Mesenteric fat pad (tissue), 1 donor: ENCODE data around the gene TRPV4. TPM values are rescaled to one million over a fixed set of nuclear protein-coding genes. Genes with fewer than 3 reads are reported as not detected.

ENCODE experiments used
- DNase-seq: peaks from one replicate; pipeline ENCODE4 v3.0.0-alpha.2; 2020; ENCODE audit warnings: low spot score
- total RNA-seq: library from RNA; stranded (reverse); fragmentation: NEBNext Ultra II Directional; extraction: Animal tissue kit (Norgen Biotek cat#: 25700); gene quantifications from one replicate; pipeline ENCODE4 v1.2.1, GENCODE V29; 2021
- donor health status: DM: yes; HTN: yes; CAD: no.

Gene TRPV4
- total RNA-seq, 1 donor from 2014 or later, result 3.5 TPM

DNA sequence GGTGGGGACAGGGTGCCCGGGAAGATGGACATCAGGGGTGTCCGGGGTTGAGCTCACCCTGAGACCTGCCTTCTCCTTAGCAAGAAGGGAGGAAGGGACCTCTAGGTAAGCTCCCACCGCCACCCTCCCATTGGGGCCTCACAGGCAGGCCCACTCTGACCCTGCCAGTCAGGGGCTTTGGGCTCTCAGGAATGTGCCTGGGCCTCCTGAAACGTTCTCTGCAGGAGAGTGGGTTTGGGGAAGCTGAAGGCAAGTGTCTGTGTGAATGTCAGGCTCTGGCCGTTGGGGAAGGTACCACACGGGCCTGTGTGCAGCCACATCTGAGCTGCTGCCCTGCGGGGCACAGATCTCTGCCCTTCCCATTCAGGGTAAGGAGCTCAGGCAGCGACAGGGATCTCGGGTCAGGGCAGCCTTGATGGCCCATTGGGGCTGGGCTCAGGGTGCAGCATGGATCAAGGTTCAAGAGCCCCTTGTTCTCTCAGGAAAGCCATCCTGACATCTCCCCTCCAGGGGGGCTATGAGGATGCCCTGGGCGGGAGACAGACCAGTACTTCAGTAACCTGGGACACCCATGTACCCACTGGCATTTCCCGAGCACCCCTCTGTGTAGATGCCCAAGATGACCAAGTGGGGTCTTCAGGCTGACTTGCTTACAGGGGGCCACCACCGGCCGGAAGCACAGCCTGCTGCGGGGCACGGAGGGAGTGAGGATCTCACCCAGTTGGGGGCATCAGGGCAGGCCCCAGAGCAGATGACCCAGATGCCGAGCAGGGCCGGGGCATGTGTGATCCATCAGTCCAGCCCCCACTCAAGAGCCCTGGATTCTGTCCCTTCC is 89.9 kb downstream of the TRPV4 start:
- DNase-seq, result peak; percentile 87

DNA sequence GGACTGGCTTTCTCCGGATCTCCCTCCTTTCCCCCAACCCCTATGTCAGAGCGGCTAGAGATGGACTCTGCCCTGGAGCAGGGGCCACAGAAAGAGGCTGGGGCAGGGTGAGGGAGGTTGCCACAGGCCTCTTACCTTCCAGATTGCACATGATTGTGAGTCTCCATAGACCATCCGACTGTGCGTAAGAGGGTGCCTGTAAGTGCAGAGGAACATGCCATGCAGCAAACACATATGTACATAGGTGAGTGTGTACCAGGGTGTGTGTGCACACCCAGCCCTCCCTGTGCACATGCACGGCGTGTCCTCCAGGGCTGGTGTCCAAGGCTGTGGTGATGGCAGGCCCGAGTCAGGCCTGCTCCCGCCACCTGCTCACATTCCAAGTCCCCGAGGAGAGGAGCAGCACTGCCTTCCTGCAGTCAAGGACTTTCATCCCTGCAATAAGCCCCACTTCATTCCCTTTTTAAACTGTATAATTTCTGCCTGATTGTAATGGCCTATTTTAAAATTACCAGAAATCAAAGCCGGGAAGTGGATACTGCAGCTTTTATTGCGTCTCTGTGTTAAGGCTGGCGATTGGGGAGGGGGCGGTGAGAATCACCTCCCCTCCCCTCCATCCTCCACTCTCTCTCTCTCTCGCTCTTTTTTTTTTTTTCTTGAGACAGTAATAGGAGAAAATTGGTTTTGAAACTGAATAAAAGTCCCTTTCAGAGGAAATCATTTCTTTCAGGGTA is 91.1 kb downstream of the TRPV4 start:
- DNase-seq, result peak; percentile 62

DNA sequence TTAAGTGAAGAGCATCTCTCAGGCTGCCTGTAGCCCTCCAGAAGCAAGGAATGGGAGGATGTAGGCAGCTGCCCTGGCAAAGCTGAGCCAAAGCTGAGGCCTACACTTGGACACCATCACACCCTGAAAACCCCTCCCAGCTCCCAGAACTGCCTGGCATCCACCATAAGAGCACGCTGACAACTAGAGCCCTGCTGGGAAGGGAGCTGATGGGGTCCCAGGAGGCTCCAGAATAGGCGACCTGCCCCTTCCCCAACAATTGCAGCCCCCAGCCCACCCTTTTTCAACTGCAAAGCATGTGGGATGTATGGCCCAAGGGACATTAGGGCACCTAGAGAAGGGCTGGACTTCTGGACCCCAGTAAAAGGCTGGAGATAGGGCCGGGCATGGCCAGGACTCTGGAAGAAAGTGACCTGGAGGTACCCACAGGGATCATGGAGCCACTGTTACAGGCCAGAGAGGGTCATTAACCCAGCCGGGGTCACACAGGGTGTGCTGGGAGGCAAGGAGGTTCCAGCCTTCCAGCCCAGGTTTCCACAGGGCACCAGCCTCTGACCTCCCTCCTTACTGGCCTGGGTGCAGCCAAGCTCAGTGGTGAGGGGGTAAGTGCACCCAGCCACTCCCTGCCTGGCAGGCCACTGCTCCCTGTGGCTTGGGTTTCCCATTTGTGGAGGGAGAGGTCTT is 91.8 kb downstream of the TRPV4 start:
- DNase-seq, result peak; percentile 33

DNA sequence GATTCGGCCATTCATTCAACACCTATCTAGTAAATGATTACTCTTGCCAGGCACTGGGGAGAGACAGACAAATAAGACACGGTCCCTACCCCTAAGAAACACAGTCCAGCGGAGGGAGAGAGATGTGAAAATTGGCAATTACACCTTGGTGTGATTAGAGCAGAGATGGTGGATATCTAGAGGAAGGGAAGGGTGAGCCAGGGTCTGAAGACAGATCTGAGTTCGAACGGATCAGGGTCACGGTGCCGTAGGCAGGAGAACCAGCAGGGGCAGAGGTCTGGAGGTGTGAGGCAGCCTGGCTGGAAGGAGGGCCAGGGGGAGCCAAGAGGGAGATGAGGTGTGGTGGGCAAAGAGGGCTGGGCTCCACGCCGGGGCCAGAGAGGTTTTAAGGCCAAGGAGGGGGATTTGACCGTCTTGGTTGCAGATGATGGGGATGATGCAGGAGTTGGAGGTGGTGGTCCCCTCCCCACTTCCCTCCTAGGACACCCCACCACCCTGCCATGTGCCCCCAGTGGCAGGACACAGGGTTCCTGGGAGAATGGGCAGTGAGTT is 92.4 kb downstream of the TRPV4 start:
- peak; percentile 53 for DNase-seq

DNA sequence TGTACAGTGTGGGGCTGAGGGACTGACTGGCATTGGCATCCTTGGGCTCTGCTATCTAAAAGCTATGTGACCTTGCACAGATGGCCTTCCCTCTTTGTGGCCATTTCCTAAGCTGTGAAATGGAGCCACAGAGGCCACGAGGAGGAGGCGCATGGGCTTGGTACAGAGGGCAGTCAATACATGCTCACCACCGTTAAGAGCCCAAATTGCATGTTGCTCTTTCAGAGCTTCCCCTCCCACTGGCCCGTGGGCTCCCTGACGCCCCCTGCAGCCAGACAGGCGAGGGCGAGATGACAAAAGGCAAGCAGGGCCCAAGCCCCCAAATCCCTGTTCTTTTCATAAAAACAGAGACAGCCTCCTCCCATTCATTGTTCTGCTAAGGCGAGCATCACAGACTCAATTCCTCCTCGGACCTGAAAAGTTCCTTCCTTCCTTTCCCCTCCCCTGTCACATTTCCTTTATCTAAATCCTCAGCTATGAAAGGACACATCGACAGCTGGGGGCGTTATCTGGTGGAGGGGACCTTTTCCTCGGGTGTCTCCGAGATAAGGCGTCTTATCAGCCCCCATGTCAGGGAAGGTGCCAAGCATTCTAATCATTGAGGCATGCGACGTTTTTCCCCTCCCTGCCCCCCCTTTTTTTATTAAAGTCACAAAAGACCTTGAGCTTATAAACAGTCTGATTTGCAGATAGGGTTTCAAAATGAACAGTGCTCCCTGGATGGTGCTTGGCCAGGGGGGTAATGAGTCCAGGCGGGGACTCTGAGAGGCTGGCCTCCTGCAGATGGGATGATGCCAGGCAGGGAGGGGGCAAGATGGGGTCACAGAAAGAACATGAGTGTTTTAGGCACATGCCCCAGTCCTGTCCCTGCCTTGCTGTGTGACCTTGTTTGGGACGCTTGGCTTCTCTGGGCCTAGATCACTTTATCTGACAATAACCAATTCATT is 93.2 kb downstream of the TRPV4 start:
- peak; percentile 49 for DNase-seq

DNA sequence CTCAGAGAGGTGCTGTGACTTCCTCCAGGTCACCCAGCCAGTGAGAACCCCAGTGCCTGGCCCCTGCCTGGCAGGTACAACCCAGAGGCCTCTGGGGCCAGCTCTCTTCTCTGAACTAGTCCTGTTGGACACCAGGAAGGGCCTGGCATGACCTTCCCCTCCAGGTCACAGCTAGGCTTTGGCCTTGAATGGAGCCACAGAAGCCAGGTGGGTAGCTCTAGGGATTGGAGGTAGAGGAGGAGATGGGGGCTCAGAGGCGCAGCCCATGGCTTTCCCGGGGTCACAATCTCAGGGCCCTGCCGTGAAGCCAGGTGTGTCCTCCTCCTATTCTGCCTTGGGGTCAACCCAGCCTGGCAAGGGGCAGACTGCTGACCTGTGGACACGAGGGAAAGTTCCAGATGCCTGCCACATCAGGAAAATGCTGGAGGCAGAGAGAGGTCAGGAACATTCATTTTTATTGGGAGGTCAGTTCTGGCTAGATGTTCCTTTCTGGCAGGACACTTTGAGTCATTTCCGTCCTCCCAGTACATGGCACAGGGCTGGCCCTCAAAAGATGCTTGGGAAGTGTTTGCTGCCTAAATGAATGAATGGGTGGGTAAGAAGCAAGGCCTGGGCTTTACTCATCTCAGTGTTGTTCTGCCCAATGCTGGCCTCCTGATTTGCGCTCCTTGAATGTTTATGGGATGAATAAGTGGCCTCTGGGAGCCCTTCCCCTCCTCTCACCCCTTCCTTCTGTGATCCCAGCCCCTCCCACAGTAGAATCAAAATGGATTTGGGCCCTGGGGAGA is 94.1 kb downstream of the TRPV4 start:
- peak; percentile 88 for DNase-seq

DNA sequence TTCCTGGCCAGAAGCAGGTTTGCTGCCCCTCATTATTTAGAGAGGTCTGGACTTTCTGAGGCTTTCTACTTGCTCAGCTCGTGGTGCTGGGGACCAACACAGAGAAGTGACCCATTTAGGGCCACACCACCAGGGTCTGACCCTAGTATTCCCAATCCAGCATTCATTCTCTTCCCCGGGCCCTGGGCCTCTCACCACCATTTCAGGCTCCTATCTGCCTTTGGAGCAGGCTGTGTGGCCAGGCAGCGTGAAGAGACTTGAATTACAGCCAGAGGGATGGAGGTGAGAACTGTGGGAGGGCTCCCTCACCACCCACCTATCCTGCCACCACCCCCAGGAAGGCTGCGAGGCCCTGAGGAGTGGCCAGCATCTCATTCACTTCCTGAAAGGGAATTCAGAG is 95.0 kb downstream of the TRPV4 start:
- peak; percentile 51 for DNase-seq

DNA sequence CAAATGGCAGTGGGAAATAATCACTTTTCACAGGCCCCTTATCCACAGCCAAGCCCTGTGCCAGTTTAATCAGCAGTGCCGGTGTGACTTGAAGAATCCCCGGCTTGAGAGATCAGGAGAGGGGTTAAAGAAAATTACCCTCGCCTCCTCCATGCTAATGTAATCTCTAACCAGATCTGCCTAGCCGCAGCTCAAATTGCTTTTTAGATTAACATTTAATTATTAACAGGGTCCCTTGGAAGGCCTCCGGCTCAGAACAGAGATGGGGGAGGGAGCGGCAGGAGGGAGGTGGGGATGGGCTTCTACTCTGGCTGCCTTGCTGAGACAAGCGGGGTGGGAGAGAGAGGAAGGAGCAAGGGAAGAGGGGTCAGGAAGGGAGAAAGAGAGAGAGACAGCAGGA is 95.6 kb downstream of the TRPV4 start:
- DNase-seq, result peak; percentile 62

DNA sequence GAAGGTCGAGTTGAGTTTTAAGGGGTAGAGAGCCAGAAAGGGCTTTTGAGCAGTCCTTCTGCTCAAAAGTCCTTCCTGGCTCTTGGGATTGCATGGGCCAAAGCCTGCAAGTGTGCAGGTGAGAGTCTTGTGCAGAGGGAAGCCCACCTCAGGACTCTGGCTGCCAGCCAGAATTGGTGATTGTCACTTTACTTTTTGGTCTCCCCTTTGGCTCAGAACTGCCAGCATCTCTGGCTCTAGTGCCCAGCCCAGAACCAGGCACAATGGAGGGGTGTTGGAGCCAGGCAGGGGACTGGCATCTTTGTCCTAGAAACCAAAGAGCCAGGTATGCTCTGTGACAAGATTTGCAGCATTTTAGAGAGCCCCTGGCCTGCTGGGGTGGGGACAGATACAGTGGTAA is 96.1 kb downstream of the TRPV4 start:
- DNase-seq, result peak; percentile 69

DNA sequence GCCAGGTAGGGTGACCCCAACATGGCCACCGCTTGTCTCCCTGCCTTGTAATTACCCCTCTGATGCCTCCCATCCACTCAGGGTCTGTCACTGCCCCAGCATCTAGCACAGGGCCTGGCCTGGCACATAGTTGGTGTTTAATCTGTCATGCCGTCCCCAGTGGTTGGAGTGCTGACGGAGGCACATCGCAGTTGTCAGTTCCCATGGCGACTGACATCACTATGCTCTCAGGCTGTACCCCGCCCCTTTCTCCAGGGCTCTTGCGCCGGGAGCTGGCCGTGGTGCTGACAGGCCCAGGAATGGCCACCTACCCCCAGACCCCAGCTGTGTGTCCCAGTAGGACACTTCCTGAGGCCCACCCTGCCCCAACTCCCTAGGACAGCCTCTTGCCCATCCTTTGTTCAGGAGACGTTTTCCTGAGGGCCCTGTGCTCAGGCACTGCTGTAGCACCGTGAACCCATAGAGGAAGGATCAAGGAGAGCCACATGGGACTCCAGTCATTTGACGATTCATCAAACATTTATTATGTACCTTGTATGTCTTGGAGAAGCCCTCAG is 96.6 kb downstream of the TRPV4 start:
- peak; percentile 86 for DNase-seq

DNA sequence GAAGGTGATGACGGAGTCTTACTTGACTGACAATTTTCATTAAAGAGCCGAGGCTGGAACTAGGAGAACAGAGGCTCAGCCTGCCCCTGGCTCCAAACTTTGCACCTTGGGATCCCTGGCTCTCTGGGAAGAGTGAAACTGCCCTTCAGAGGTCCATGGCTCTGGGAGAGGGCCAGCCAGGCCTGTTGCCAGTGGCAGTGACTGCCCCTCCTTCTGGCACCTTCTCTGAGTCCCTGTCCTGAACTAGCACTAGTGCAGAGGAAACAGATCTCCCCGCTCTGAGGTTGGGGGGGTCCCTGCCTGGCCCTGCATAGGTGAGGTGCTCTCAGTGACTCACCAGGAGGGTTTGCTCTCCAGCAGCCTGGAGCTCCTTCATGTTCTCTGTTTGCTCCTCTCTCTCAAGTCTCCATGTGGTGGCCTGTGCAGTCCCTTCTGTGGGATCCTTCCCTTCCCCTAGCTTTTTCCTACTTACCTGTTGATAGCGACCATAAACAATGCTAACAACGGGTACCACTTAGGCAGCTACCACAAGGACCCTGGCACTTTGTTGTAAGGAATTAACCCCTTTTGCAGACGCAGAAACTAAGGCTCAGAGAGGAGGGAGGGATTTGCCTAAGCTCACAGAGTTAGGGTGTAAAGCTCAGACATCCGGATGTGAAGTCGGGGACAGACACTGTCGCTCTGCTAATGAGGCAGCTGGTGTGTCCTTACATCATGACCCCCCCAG is 97.2 kb downstream of the TRPV4 start:
- peak; percentile 57 for DNase-seq

DNA sequence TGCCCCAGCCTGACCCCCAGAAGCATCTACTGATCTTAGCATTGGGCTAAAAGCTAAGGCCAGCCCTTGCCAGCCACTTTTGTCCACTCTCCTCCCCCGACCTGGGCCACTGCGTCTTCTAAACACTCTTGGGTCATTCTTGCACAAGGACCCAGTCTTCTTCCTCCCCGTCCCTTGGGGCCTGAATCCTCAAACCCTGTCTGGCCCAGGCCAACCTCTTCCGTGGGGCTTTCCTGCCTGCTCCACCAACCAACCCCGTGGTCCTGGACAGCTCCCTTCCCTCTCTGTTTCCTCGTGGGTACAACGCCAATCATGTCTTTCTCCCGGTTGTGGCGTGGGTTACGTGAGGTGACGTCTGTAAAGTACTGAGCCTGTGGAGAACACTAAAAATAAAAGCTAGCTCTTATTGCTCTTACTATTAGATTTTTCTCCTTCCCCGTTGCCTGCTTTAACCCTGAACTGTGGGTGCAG is 98.1 kb downstream of the TRPV4 start:
- peak; percentile 65 for DNase-seq

DNA sequence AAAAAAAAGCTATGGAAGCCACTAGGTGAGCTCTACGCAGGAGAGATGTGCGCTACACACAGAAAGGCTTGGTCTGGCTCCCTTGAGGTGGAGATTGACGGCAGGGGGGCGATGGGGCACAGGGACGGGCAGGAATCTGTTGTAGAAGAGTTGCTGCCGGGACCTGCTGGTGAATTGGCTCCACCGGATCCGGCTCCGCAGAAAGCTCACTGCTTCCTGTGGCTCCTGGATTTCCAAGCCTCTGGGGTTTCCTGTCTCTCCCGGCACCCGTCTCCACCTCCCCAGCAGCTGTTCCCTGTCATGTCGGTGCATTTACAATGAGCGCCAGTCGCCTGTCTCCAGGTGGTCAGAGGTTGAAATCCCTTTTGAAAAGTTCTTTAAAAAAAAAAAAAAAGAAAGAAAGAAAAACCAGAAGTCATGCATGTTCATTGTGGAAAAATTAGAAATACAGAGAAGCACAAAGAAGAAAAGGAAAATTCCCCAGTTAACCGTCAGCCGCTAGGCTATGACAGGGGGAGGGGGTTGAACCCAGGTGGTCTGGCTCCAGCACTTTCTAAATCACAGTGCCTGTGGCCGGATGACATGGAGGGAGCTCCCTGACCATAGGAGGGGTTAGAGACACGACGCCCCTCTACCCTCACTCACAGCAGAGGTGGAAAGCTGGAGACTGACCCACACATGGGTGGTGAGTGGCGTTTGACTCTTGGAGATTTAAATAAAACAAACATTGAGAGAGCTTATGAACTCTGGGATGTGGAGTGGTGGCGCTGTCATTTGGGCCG is 98.8 kb downstream of the TRPV4 start:
- DNase-seq, result peak; percentile 85
